Neural progenitor cell (in vitro differentiated cells): Measurements from ENCODE around the gene PVALEF. TPM values are rescaled to one million over a fixed set of nuclear protein-coding genes. Genes with fewer than 3 reads are reported as not detected.

Experiments used
- DNase-seq: peaks from one replicate; pipeline ENCODE4 v3.0.0-alpha.2; 2016; ENCODE audit warnings: low spot score
- H2AFZ ChIP-seq: fragments of 200-600 bp; sonication (generic); replicated peaks from 2 replicates; pipeline ENCODE4 v1.6.1; 2016; ENCODE audit warnings: antibody characterized with exemption
- H3F3A ChIP-seq: fragments of 200-600 bp; sonication (generic); 2 replicates; pipeline ENCODE4 v1.6.1; 2016; ENCODE audit warnings: antibody characterized with exemption, low read depth
- H3K27ac ChIP-seq: fragments of 200-600 bp; sonication (generic); 2 replicates; pipeline ENCODE4 v1.5.1; 2016; ENCODE audit warnings: mild to moderate bottlenecking
- H3K27me3 ChIP-seq: fragments of 200-600 bp; sonication (generic); 2 replicates; pipeline ENCODE4 v1.6.1; 2016; ENCODE audit warnings: mild to moderate bottlenecking, moderate library complexity
- H3K36me3 ChIP-seq: fragments of 200-600 bp; sonication (generic); 2 replicates; pipeline ENCODE4 v1.5.1; 2016
- H3K4me1 ChIP-seq: fragments of 200-600 bp; sonication (generic); 2 replicates; pipeline ENCODE4 v1.6.1; 2016; ENCODE audit warnings: mixed run types
- H3K4me2 ChIP-seq: fragments of 200-600 bp; sonication (generic); 2 replicates; pipeline ENCODE4 v1.6.1; 2016
- H3K4me3 ChIP-seq: fragments of 200-600 bp; sonication (generic); 2 replicates; pipeline ENCODE4 v1.5.1; 2016
- H3K79me2 ChIP-seq: fragments of 200-600 bp; sonication (generic); 2 replicates; pipeline ENCODE4 v1.6.1; 2016; ENCODE audit warnings: low read depth
- H3K9ac ChIP-seq: fragments of 200-600 bp; sonication (generic); 2 replicates; pipeline ENCODE4 v1.6.1; 2016
- H3K9me3 ChIP-seq: fragments of 200-600 bp; sonication (generic); 2 replicates; pipeline ENCODE4 v1.5.1; 2016; ENCODE audit warnings: low read depth
- H4K20me1 ChIP-seq: fragments of 200-600 bp; sonication (generic); 2 replicates; pipeline ENCODE4 v1.6.1; 2016; ENCODE audit warnings: low read depth
- H3K27ac Mint-ChIP-seq: 3 replicates; pipeline ENCODE4 v1.8.0; 2021; ENCODE audit warnings: mixed read lengths
- H3K27me3 Mint-ChIP-seq: 2 replicates; pipeline ENCODE4 v1.8.0; 2022; ENCODE audit warnings: low read depth, mild to moderate bottlenecking, inconsistent platforms, moderate library complexity, mixed read lengths; ENCODE audit not compliant: insufficient read depth
- H3K36me3 Mint-ChIP-seq: 3 replicates; pipeline ENCODE4 v1.8.0; 2021; ENCODE audit warnings: mixed read lengths
- H3K4me1 Mint-ChIP-seq: 3 replicates; pipeline ENCODE4 v1.8.0; 2021; ENCODE audit warnings: mixed read lengths
- H3K4me3 Mint-ChIP-seq: 3 replicates; pipeline ENCODE4 v1.8.0; 2021; ENCODE audit warnings: mild to moderate bottlenecking, moderate library complexity, mixed read lengths
- H3K9me3 Mint-ChIP-seq: 3 replicates; pipeline ENCODE4 v1.8.0; 2020; ENCODE audit warnings: mixed read lengths
- CTCF ChIP-seq: fragments of 200-600 bp; sonication (generic); IDR thresholded peaks from 2 replicates; pipeline ENCODE4 v1.5.1; 2017; ENCODE audit warnings: antibody characterized with exemption, mild to moderate bottlenecking
- EZH2 ChIP-seq: fragments of 200-600 bp; sonication (generic); IDR thresholded peaks from 2 replicates; pipeline ENCODE4 v1.6.1; 2017; ENCODE audit warnings: antibody characterized with exemption, mild to moderate bottlenecking, moderate library complexity
- EZH2phosphoT487 ChIP-seq: fragments of 200-600 bp; sonication (generic); IDR thresholded peaks from 2 replicates; pipeline ENCODE4 v1.6.1; 2017; ENCODE audit warnings: antibody characterized with exemption
- total RNA-seq: library from RNA; depleted of rRNA; stranded (reverse); fragments of >200 nt; gene quantifications from 2 replicates; pipeline ENCODE4 v1.2.3, GENCODE V29; 2015; ENCODE audit warnings: low replicate concordance

The PVALEF gene
- total RNA-seq, 1 donor from 2014 or later = not detected

GRCh38 chr17:81197409-81197795, 32.1 kb downstream of the PVALEF start:
- Histone ChIP-seq H3K4me3 (no peak overlapping the region), H3K27ac (no peak overlapping the region), H3K4me1 (no peaks in the 10 kb centered on the region), H3K9ac (no peak overlapping the region), H3K79me2 (no peaks in the 10 kb centered on the region), H3F3A (no peaks in the 10 kb centered on the region), H3K27me3 (no peaks in the 10 kb centered on the region), H3K4me2 (no peak overlapping the region), H3K9me3 (no peaks in the 10 kb centered on the region), H2AFZ (no peak overlapping the region), H4K20me1 (no peaks in the 10 kb centered on the region), H3K36me3 (no peaks in the 10 kb centered on the region)
- Mint-ChIP-seq H3K27ac (no peak overlapping the region), H3K4me1 (peaks cover 2% of the 10 kb centered on the region), H3K9me3 (no peaks in the 10 kb centered on the region), H3K36me3 (peaks cover 5% of the 10 kb centered on the region), H3K27me3 (no peaks in the 10 kb centered on the region), H3K4me3 (no peak overlapping the region)
- TF ChIP-seq EZH2 (no peak), EZH2phosphoT487 (no peak), CTCF (no peak)
- DNase-seq = no peak

GRCh38 chr17:81197831-81198490, 32.7 kb downstream of the PVALEF start:
- H3K27me3 Mint-ChIP-seq = no peaks in the 10 kb centered on the region
- Histone ChIP-seq H3F3A (no peaks in the 10 kb centered on the region), H3K36me3 (no peaks in the 10 kb centered on the region), H3K4me3 (no peak overlapping the region), H3K27ac (no peak overlapping the region), H3K9ac (no peak overlapping the region), H3K4me1 (no peaks in the 10 kb centered on the region), H2AFZ (no peak overlapping the region), H3K4me2 (no peak overlapping the region), H4K20me1 (no peaks in the 10 kb centered on the region), H3K27me3 (no peaks in the 10 kb centered on the region), H3K79me2 (no peaks in the 10 kb centered on the region), H3K9me3 (no peaks in the 10 kb centered on the region)
- DNase-seq = no peak
- peaks cover 5% of the 10 kb centered on the region for H3K36me3 Mint-ChIP-seq
- H3K9me3 Mint-ChIP-seq = no peaks in the 10 kb centered on the region
- peaks cover 2% of the 10 kb centered on the region for H3K4me1 Mint-ChIP-seq
- no peak overlapping the region for H3K27ac Mint-ChIP-seq
- TF ChIP-seq CTCF = no peak
- no peak for TF ChIP-seq EZH2
- no peak for TF ChIP-seq EZH2phosphoT487
- H3K4me3 Mint-ChIP-seq = no peak overlapping the region

GRCh38 chr17:81198826-81199481, 33.6 kb downstream of the PVALEF start:
- H3K9me3 ChIP-seq = no peaks in the 10 kb centered on the region
- H2AFZ ChIP-seq = no peak overlapping the region
- no peak overlapping the region for H3K4me3 ChIP-seq
- Mint-ChIP-seq H3K4me1 (peaks cover 2% of the 10 kb centered on the region), H3K27me3 (no peaks in the 10 kb centered on the region), H3K9me3 (no peaks in the 10 kb centered on the region), H3K4me3 (no peak overlapping the region), H3K27ac (no peak overlapping the region), H3K36me3 (peaks cover 5% of the 10 kb centered on the region)
- no peaks in the 10 kb centered on the region for H4K20me1 ChIP-seq
- TF ChIP-seq EZH2phosphoT487 (no peak), CTCF (no peak), EZH2 (no peak)
- H3K27me3 ChIP-seq = no peaks in the 10 kb centered on the region
- H3K27ac ChIP-seq = no peak overlapping the region
- H3K4me1 ChIP-seq = no peaks in the 10 kb centered on the region
- H3F3A ChIP-seq = no peaks in the 10 kb centered on the region
- no peak overlapping the region for H3K9ac ChIP-seq
- H3K36me3 ChIP-seq = no peaks in the 10 kb centered on the region
- no peak overlapping the region for H3K4me2 ChIP-seq
- H3K79me2 ChIP-seq = no peaks in the 10 kb centered on the region
- DNase-seq = no peak
